Muscle of back (tissue), 11 donors: ENCODE data around the gene GFRA1. TPM values are rescaled to one million over a fixed set of nuclear protein-coding genes. Genes with fewer than 3 reads are reported as not detected.

Source experiments
- DNase-seq, 3 donors: peaks; one replicate each; pipeline versions ENCODE4 v3.0.0 to v3.0.0-alpha.2; 2013
- polyA plus RNA-seq, 10 donors: library from polyadenylated mRNA; unstranded; fragments of 120-200 nt; gene quantifications; one replicate each; pipeline ENCODE4 v1.2.1, GENCODE V29; 2013; ENCODE audit not compliant: insufficient read length in 10 of 10

Gene GFRA1
- polyA plus RNA-seq, 10 donors: 28.0 to 45.7 (median 37.4) TPM

DNA sequence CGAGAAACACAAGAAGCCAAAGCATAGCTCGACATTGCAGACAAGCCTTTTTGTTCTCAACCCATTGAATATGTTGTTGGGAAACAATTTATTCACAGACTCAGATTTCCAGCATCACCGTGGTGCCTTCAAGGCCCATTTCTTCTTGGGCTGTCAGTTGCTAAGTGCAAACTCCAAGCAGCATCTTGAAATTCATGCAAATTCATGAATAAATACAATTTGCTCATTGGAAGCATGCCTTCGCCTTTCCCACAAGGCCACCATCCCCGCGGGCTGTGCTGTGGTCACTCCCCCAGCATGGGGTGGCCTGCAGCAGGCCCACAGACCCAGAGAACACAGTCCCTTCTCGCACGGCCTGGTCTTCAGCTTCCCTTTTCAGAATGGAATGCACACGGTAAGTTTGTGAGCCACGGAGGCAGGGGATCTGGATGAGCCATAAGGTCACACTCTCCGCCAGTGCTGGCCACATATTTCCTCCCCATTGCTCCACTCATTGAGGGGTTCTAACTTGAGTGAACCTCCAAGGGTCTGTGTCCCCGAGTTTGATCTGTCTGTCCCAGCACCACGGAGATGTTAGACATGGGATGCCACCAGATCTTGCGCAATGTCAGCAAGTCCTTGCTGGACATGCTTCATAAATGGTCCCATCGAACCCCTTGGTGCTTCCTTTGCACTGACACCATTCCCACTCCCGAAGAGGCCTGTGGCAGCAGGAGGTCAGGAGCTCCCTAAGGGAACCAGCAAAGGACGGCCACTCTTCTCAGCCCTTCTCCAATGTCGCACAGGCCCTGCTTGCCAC lies 109.5 kb downstream of the GFRA1 start:
- DNase-seq: no peak

DNA sequence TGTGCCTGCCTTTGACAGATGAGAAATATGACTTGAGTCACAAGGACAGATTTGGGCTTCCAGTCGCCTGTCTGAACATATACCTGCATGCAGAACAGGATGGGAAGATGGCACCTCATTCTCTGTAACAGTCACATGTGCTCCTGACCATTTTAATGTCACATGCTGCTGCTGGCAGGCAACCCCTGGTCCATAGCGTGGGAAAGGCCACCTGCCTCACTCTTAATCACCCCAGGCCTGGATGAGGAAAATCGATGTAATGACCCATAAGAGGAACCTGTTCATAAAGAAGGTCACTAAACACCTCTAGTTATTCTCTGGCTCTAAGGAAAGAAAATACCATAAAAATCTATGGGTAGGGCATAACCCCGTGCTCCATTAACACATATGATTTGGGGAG lies 110.2 kb downstream of the GFRA1 start:
- DNase-seq: no peak

DNA sequence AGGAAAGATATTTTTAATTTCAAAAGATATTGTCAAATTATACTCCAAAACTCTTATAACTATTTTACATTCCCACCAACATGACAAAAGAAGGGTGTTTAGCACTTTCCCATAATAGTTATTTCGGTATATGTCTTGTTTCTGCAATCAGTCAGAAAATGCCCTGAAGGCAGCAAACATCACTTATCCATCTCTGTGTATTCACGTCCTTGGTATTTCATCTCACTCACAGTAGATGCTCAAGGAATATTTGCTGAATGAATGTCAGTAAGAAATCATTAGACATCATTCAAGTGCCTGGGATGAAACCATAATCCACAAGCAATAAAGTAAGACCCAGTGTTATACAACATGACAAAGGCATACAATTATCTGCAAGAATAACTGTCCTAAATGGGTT lies 112.7 kb downstream of the GFRA1 start:
- no peak for DNase-seq

DNA sequence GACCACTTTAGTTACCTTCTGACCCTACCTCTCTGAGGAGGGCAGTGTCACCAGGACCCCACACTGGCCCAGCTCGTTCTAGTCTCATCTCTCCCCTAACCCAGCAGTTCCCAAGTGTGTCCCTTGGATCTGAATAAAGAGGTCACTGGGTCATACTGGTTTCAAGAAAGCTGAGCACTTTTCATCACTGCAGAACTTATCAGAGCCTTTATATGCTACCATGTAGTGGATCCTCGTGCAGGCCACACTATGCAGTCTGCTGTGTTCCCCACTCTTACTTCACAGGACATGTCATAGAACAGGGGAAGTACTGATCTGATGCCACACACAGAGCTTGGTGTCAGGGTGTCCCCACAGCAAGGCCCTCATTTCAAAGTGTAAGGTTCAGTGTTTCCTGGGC lies 113.8 kb downstream of the GFRA1 start:
- DNase-seq: no peak

DNA sequence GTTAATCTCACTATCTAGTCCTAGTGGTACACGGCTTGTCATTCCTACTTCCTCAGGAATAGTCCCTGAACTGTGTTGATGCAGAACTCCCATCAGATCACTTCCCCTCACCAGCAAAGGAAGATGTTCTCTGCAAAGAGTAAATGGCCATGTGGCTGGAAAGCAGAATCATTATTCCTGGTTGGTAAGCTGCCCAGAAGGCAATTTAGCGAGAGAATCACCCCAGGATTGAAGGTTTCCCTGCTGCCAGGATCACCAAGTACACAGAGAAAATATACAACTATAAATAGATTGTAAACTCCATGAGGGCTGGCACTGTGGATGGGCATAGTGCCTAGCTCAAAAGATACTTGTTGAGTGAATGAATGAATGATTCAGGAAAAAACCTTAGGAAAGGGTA lies 115.0 kb downstream of the GFRA1 start:
- no peak for DNase-seq

DNA sequence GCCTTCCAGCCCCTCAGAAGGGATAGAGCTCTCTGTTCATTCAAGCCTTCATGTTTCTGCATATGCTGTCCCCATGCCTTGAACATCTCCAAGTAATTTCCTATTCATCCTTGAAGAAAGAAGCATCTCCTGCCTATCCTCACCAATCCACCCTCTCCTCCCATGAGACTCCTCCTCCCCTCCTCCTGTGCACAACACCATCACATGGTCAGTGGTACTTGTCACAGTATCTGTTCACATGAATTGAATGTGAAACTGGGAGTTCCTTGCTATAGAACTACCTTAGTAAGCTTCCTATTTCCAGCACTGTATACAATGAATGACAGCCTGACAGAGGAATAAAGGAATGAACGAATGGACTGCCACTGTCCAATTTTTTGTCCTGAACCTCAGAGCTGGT lies 115.5 kb downstream of the GFRA1 start:
- DNase-seq: no peak

DNA sequence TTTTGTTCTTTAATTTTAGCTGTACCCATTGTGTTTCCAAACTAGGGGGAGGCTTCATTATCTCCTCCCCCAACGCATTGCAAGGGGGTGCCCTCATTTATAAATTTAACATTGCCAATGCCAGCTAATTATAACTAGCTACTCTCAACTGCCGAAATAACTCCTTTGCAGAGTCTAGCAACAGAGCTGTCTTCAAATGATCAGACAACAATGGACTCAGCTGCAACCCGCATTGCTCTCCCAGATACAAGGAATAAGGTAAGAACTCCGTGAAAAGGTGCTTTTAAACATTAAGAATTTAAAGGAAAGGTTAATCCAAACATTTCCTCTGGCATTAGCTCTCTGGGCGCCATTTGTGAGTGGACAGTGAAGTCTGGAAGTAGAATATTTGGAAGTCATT lies 116.2 kb downstream of the GFRA1 start:
- no peak for DNase-seq

DNA sequence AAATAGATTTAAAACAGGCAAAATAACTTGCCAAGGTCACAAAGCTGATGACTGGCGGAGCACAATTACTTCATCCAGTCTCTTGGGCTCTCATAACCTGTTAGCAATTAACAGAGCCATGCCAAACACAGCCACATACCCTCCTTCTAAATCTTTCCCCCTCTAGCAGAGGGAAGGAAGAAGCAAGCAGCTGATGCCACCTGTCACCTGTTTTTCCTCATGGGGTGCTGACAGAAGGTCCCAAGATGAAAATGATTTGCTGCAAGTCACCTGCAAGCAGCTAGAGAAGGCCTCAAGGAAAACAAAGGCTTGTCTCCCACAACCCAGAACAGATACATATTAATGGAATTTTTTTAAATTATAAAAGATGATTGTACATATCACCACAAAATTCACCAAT lies 117.8 kb downstream of the GFRA1 start:
- DNase-seq: peak in 1 of 3 donors; percentile 34

DNA sequence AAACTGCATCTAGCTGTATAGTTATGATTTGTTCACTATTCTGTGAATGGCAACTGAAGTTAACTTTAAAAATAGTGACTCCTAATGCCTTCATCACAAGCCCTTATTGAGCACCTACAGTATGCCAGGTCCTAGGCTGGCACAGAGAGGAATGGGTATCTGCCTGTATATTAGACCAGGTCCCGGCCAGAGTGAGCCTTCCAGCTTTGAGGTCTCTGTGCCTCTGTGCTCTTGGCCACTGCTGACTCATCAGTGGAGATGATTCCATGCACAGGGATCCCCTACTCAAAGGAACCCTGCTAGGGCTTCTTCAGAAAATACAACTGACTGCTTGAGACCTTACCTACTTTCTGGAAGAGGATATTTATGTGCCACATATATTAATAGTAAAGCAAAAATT lies 118.4 kb downstream of the GFRA1 start:
- peak in 1 of 3 donors; percentile 23 for DNase-seq

DNA sequence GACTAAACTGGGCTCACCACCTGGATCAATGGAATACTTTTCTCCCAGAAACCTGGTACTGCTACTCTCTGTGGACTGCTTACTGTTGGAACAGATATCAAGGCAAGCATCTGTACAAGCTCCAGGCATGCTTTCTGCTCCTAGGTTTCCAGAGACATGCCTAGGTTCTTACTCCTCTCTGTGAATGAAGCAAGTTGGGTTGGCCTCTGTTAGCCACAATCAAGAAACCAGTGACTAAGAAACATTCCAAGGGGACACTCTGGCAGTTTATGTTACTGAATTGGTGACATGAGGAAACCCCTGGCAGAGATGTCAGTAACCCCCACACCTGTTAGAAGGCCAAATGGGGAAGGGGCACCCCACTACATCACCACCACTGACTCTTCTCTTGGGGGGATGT lies 121.9 kb downstream of the GFRA1 start:
- DNase-seq: peak in 1 of 3 donors; percentile 16

DNA sequence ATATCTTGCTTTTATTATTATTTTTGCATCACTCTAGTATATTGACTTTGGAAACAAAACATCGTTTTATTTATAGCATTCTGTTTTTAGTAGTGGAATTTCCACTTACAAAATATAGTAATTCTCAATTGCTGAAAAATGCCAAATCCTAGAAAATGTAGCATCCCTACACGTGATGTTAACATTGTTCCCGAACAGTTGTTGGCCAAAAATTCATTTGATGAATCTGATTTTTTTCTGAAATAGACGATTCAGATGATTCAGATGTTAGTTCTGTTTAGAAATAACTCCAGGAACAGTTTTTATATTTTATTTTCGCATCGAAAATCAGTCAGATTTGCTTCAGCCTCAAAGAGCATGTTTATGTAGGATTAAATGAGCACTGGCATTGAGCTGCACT lies 122.4 kb downstream of the GFRA1 start:
- DNase-seq: peak in 1 of 3 donors; percentile 31

DNA sequence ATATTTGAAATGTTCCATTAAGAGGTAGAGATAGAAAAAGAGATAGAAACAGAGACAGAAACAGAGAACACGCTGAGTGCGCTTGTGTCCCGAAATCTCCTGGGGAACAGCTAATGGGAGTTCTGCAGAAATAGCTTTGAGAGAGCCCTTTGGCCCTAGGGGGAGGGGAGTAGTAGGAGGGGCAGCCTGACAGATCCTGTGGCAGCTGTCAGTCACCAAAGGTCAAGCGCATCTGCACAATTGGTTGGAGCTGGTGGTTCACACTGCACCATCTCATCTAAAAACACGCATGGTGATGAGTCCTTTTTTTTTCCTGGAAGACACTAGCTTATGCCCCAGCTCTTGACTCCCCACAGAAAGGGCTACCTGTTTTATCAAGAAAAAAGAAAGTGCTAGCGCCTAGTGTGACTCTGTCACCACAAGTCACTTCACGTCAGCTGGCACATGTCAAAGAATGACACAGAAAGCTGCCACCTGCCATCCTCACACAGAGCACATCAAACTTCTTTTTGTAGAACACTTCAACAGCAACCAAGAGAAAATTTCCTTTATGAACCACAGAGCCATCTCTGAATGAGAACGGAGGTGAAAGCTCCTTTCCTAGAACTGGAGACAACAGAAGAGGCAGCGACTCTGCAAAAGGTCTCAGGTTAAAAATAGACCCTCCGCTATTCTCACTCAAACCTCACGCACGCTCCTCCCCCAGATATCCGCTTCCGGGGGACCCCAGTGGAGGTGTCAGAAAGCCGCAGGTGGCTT lies 125.7 kb downstream of the GFRA1 start:
- no peak for DNase-seq

DNA sequence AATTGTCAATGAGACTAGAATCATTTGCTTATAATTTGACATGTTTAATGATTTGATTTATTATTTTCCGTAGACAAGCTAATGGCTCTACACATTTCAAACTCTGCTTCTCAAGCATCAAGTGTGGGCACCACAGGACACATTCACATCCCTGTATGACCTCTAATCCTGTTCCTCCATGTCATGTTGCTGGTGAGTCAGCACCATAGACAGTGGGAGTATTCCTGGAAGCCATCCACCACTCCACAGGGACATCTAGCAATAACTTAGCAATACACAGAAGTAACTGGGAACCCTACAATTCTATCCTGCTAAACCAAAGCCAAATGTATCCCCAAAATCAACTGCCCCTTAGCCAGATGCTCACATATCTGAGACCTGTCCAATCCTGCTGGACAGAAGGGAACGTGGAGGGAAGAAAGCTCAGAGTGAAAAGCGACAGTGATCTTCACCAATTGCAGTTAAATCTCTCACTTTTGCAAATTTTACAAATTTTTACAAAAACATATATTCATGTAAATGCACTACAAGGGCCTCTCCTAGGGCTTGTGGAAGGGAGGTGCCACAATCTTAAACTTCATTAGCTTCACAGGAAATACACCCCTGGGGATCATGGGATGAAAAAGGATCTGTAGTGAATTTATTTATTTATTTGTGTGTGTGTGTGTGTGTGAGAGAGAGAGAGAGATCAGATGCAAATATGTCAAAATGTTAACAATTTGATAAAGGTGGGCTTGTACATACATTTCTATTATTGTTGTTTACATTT lies 126.5 kb downstream of the GFRA1 start:
- DNase-seq: no peak

DNA sequence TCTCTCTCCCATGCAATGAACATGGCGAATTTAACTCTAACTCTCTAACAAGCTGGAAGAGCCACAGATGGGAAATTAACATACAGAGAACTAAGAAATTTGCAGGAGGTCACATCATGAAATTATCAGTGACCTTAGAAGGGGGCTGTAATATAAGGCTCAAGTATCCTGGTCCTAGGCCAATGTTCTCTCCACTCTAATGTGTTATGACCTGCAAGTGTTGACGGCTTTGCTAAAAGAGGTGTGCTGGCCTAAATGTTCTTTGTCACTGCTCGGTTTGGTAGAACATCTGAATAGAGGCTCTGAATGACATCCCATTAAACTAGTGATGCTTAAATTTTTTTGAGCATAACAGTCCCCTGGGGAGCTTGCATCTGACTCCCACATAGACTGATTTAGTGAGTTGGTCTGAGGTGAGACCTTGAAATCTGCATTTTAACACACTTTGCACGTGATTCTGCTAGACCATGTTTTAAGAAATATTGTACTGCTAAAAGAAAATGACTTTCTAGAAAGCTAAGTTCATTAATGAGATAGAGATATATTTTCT lies 129.3 kb downstream of the GFRA1 start:
- no peak for DNase-seq

DNA sequence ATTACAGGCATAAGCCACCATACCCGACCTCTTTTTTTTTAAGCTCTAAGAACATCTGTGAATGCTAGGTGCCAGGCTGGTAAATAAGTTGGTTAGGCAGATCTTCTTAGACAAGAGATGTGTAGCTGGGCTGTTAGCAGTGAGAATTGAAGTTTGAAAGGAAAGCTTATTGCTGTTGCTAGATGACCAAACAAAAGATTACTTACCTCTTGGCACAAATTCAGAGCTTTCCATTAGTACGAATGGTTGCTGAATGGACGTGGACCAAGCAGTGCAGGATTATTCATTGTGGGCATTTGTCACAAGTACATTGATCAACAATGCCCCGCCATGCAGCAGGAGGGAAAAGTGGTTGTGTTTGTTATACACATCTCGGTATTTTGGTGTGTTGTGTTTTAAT lies 131.2 kb downstream of the GFRA1 start:
- DNase-seq: no peak

DNA sequence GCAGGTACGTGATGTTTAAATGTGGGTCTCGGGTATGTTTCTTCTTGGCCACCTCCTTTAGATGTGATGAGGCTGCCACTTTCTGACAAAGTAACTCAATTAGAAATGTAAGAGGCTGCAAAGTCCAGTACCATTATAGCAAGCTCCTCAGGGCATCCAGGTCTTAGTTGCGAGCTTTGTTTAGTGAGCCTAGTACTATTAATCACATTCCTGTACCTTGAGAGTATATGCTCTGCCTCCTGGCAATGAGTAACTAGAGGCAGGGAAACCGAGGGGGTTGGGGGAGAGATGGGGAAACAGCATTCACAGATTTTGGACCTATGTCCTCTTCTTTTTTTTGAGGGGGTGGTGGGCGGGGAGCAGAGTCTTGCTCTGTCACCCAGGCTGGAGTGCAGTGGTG lies 131.8 kb downstream of the GFRA1 start:
- DNase-seq: no peak

DNA sequence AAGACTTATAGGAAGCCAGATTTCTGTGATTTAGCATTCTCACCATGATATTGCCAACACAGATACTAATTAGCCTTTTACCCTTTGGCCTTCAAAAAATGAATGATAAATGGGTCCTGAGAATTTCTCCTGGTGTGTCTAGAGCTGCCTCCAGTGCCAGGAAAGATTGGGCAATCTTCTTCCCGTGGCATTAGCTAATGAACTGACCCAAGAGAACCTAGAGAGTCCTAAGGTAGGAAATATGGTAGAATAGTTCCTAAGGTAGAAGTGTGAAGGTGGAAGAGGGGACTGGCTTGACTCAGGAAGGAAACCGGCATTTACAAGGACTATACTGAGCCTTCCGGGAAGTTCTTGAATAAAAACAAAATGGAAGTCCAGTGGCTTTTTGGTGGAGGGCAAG lies 133.1 kb downstream of the GFRA1 start:
- no peak for DNase-seq

DNA sequence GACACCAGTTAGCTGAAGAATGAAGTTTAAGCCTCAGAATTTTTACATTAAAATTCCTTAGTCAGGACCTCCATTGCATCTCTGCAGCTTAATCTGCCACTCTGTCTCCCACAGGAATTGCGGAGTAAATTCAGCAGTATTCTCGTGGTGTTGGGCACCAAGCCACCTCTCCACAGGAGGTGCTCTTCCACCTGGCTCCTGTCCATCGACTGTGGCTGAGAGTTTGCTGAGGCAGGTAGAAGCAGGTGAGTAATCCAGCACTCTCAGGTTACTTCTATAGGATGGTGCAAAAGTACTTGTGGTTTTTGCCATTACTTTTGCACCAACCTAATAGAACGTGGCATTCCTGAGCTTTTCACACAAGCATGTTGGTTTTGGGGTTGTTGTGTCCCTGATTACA lies 134.1 kb downstream of the GFRA1 start:
- DNase-seq: no peak

DNA sequence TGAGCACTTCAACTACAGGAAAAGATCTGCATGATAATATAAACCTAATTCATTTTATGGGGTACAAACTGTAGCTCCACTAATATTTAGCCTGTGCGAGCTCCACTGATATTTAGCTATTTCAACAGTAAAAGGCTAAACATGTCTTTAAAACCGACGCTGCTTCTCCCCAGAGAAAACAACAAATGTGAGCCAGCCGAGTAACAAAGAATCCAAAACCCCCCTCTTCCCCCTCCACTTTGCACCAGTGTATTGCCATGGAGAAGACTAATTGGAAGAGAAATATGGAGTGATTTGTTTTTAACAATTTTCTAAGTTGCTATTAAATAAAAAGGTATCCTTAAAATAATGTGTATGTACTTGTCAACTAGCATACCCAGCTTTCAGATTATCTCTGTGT lies 136.7 kb downstream of the GFRA1 start:
- no peak for DNase-seq

DNA sequence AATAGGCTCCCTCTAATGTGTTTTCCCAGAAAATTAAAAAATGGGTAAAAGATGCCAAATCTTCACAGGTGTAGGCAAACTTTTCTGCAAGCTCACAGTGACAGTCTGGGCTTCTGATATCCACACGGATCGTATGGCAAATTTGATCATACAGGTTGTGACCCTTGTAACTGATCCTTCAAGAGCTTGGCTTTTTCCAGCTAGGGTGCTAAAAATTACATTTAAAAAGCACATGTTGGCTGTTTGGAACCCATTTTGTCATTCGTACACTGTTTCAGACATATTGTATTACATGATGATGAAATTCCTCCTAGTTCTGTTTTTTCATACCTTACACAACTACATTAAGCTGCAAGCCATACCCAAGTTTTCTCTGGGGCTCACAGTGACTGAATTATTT lies 138.7 kb downstream of the GFRA1 start:
- no peak for DNase-seq

DNA sequence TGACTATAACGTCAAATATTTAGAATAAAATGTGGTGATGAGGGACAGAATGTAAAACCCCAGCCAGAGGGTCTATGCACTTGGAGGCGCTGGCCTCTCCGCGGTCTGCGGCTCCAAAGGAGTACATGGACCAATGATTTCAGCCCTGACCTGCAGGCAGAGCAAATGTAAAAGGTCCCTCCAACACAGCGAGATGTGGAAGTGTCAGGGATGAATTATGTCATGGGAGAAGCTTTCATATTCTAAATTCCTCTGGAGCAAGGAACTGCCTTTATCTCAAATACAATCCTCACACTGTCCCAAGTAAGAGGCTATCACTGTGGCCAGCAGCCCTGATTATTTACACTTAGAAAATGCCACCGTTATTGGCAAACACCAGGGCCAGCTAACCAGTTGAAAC lies 139.4 kb downstream of the GFRA1 start:
- DNase-seq: no peak

DNA sequence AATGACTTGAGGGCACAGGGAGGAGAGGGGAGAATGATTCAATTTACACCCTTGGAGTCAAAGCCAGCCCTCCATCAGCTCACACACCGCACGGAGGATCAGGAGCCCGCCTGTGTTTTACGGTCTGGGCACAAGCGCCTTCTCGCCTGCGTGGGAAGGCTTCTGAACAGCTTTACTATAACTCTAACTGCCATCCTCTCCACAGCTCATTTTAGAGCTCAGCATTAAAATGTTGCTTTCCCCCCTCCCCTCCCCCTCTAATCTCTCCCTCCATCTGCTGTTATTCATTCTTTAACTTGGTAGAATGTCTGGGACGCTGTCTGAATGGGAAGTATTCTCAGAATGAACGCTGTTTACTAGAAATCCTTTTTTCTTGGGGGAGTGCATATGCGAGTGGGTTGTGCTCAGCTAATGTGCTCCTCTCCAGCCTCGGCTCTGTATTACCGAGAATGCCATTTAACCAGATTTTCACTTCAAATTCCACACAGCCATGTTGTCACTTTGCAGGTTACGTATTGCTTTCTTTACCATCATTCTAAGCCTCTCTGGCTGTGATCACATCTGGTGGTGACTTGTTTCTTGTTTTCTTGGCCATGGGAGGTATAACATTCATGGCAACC lies 140.1 kb downstream of the GFRA1 start:
- DNase-seq: no peak
